ENCODE data around the gene HOXC10. TPM values are rescaled to one million over a fixed set of nuclear protein-coding genes. Genes with fewer than 3 reads are reported as not detected.

HOXC10 gene
- total and polyA plus RNA-seq, 12 donors: 0.34 to 4.5 (median 1.5) TPM; not detected in 3

- Histone ChIP-seq H3K4me1 (replicated peaks in 1 of 2) (peaks cover 14 to 26% of the 10 kb centered on the region in 2 donors), H3K27ac (no peak overlapping the region), H3K9me3 (replicated peaks in 1 of 3) (no peaks in the 10 kb centered on the region), H3K4me3 (no peak overlapping the region), H3K36me3 (replicated peaks in 1 of 2) (no peaks in the 10 kb centered on the region), H3K27me3 (peaks cover 32% of the 10 kb centered on the region)
- intact Hi-C loops (cut with DNase I): no loop called here
- 47 to 51% (median 49%) methylated on average over 11 of the region's 11 CpGs for WGBS, 4 donors
- DNase-seq: no peak
- TF ChIP-seq CTCF (IDR thresholded peaks at IDR 0.05) (no peak), POLR2A (IDR thresholded peaks at IDR 0.05) (no peak)
These were observed 13.4 kb downstream of the HOXC10 start for GRCh38 chr12:53998110-53998899.

GRCh38 chr12:53998900-53999236 lies 13.9 kb downstream of the HOXC10 start:
- Histone ChIP-seq H3K27ac (no peak overlapping the region), H3K36me3 (replicated peaks in 1 of 2) (no peaks in the 10 kb centered on the region), H3K27me3 (peaks cover 27% of the 10 kb centered on the region), H3K4me1 (replicated peaks in 1 of 2) (peaks cover 14 to 26% of the 10 kb centered on the region in 2 donors), H3K9me3 (replicated peaks in 1 of 3) (no peaks in the 10 kb centered on the region), H3K4me3 (no peak overlapping the region)
- intact Hi-C loops (cut with DNase I): no loop called here
- WGBS, 4 donors: 11 to 24% (median 17%) methylated on average over 13 of the region's 13 CpGs
- no peak for TF ChIP-seq CTCF (IDR thresholded peaks at IDR 0.05)
- TF ChIP-seq POLR2A (IDR thresholded peaks at IDR 0.05): no peak
- DNase-seq: no peak

GRCh38 chr12:53999559-54000115 lies 14.7 kb downstream of the HOXC10 start:
- H3K36me3 ChIP-seq (replicated peaks in 1 of 2): no peaks in the 10 kb centered on the region
- 2 to 3% (median 2%) methylated on average over 26 to 35 of the region's 35 CpGs for WGBS, 4 donors
- no peaks in the 10 kb centered on the region for H3K9me3 ChIP-seq (replicated peaks in 1 of 3)
- DNase-seq: peak in 6 of 7 donors; percentile 50 to 92 (median 72)
- H3K4me1 ChIP-seq (replicated peaks in 1 of 2): peaks cover 14 to 21% of the 10 kb centered on the region in 2 donors
- peak overlapping the region in 2 of 4 donors; percentile 37 to 60 for H3K4me3 ChIP-seq
- TF ChIP-seq POLR2A (IDR thresholded peaks at IDR 0.05) (no peak), CTCF (IDR thresholded peaks at IDR 0.05) (no peak)
- peaks cover 19% of the 10 kb centered on the region for H3K27me3 ChIP-seq
- intact Hi-C loops (cut with DNase I): loop anchor here in 1 of 2 donors (5.0 kb wide), 1 partner anchor 208 kb away; no protein-coding TSS in a partner anchor
- peak overlapping the region in 2 of 5 donors; percentile 75 to 82 for H3K27ac ChIP-seq

Measured in adrenal gland (tissue), 12 donors.